Measurements from ENCODE around the gene RBCK1. TPM values are rescaled to one million over a fixed set of nuclear protein-coding genes. Genes with fewer than 3 reads are reported as not detected.

Gene RBCK1
- total and polyA plus RNA-seq, 9 of the 15 experiments (the other 6 are each of a cell fraction or from before 2014, with no cell fraction given): 5.9 to 59.3 (median 26.5) TPM

DNA sequence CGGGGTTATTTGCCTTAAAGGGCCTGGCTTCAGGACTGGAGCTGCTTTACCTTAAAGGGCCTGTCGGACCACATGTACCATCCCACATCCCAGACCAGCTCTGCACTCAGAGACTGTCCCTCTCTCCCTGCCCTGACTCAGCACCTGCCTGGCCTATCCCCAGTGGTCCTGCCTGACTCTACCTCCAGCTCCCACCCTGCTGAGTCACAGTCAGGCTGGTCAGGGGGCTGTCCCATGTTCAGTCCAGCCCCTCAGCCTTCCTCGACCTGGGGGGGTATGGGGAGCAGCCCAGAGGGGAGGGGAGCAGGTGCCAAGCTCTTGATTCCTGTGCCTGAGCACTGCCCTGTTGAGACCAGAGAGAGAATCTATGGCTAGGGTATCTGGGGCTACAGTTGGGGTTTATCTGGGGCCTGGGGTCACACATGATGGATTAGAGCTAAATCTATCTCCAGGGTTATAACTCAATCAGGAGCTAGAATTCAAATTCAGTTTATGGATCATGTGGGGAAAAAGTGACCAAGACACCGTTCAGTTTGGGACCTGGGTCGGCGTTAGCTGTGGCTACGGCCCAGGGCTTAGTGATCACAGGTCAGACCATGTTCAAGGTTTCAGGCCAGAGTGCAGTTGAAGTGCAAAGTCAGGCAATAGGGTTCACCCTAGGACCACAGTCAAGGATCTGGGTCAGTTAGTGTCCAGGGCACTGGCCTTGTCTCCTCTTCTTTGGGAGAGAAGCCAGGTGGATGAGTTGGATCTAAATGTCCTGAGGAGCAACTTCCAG, 36.9 kb upstream of the RBCK1 start (continued):
- TF ChIP-seq SMARCB1 (IDR thresholded peaks at IDR 0.05; ENCODE audit: insufficient read length, low read depth) (no peak), RREB1 (CRISPR knock-in tag; IDR thresholded peaks at IDR 0.05) (0 out of 2 replicates have a peak, but pooled peaks have one; percentile 45), ZNF3 (CRISPR knock-in tag; IDR thresholded peaks at IDR 0.05) (no peak), CTCFL (IDR thresholded peaks at IDR 0.05; ENCODE audit: borderline replicate concordance, insufficient read depth, low read depth, low read length, poor library complexity, severe bottlenecking) (no peak), FIP1L1 (IDR thresholded peaks at IDR 0.05; ENCODE audit: low read depth, low read length, poor library complexity, severe bottlenecking) (no peak), KDM2B (CRISPR knock-in tag; IDR thresholded peaks at IDR 0.05) (no peak), POLR3G (IDR thresholded peaks at IDR 0.05; ENCODE audit: extremely low read depth, insufficient read length, insufficient replicate concordance) (no peak), KLF13 (tag; IDR thresholded peaks at IDR 0.05; ENCODE audit: borderline replicate concordance, low read depth) (0 out of 2 replicates have a peak, but pooled peaks have one; percentile 6), BRCA1 (IDR thresholded peaks at IDR 0.05) (no peak), BRCA1 (CRISPR knock-in tag; IDR thresholded peaks at IDR 0.05) (no peak), ZNF12 (CRISPR knock-in tag; IDR thresholded peaks at IDR 0.05) (no peak), MCM5 (IDR thresholded peaks at IDR 0.05; ENCODE audit: low read depth) (no peak), CCAR2 (IDR thresholded peaks at IDR 0.05; ENCODE audit: low read depth, low read length) (no peak), ZNF436 (CRISPR knock-in tag; IDR thresholded peaks at IDR 0.05) (no peak), TCF3 (CRISPR knock-in tag; IDR thresholded peaks at IDR 0.05) (no peak), ZNF384 (IDR thresholded peaks at IDR 0.05; ENCODE audit: low read depth, low read length) (no peak)
- TF ChIP-seq, protein P1, sequence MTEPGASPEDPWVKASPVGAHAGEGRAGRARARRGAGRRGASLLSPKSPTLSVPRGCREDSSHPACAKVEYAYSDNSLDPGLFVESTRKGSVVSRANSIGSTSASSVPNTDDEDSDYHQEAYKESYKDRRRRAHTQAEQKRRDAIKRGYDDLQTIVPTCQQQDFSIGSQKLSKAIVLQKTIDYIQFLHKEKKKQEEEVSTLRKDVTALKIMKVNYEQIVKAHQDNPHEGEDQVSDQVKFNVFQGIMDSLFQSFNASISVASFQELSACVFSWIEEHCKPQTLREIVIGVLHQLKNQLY (CRISPR knock-in tag; conservative IDR thresholded peaks at IDR 0.05): no peak
